ENCODE data around the gene SLC7A7. TPM values are rescaled to one million over a fixed set of nuclear protein-coding genes. Genes with fewer than 3 reads are reported as not detected.

The SLC7A7 gene
- total and polyA plus RNA-seq, 9 of the 15 experiments (the other 6 are each of a cell fraction or from before 2014, with no cell fraction given), result 0.07 to 0.68 (median 0.41) TPM

DNA sequence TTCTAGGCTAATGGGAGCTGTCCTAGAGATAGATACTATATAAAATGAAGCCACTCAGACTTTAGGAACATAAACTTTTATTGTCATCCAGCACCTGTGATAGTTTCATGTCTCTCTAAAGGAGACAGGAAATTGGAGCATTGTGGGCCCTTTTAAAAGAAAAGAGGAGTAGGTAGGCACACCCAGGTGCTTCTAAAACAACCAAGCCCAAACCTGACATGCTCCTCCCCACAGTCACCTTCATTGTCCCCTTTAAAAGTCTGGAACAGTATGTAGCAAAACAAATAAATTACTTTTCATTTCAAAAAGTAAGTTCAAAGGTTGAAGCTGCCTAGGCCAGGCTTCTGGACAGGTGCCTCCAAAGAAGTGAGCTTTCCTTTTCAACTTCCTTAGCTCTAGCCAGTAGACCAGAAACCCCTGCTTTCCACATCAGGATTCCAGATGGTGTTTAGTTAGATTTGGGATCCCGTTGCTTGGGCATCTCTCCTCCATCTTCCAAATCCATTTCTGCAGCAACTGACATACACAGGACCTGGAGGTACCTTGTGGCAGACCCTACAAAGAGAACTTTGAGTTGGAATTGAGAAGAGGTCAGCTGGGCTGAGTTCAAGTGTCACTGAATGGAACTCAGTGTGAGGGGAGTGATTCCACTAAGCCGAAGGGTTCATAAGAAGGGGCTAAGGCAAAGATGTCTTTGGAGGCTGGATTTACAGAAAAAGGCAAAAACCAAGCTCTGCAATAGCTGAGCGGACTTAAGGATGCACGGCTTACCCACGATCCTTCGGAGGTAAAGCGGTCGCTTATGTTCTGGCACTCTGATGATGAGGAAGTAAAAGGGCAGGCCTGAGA is 41.8 kb downstream of the SLC7A7 start (continued):
- TF ChIP-seq LCOR (CRISPR knock-in tag; IDR thresholded peaks at IDR 0.05) (no peak), ZNF12 (CRISPR knock-in tag; IDR thresholded peaks at IDR 0.05) (no peak), ZNF79 (CRISPR knock-in tag; IDR thresholded peaks at IDR 0.05; ENCODE audit: low read depth) (no peak), MYBL2 (IDR thresholded peaks at IDR 0.05; ENCODE audit: low read depth) (no peak), MYBL2 (CRISPR knock-in tag; IDR thresholded peaks at IDR 0.05; ENCODE audit: borderline replicate concordance) (no peak), PCBP2 (IDR thresholded peaks at IDR 0.05; ENCODE audit: low read depth, low read length, poor library complexity, severe bottlenecking) (no peak), MTA2 (IDR thresholded peaks at IDR 0.05; ENCODE audit: low read depth) (no peak), PHTF2 (CRISPR knock-in tag; IDR thresholded peaks at IDR 0.05) (no peak), NCOA4 (IDR thresholded peaks at IDR 0.05; ENCODE audit: partially characterized antibody) (no peak), ZNF143 (CRISPR knock-in tag; IDR thresholded peaks at IDR 0.05) (no peak), ZNF318 (IDR thresholded peaks at IDR 0.05; ENCODE audit: borderline replicate concordance in 1 of 2, low read depth in 1 of 2) (no peak), RB1 (IDR thresholded peaks at IDR 0.05; ENCODE audit: low read depth) (no peak), GATAD2B (IDR thresholded peaks at IDR 0.05; ENCODE audit: borderline replicate concordance) (no peak), MED1 (CRISPR knock-in tag; IDR thresholded peaks at IDR 0.05; ENCODE audit: borderline replicate concordance) (no peak), SMARCB1 (IDR thresholded peaks at IDR 0.05; ENCODE audit: insufficient read length, low read depth) (no peak), FOXK1 (CRISPR knock-in tag; IDR thresholded peaks at IDR 0.05; ENCODE audit: borderline replicate concordance) (no peak), FOXP1 (CRISPR knock-in tag; IDR thresholded peaks at IDR 0.05) (no peak), CHCHD3 (CRISPR knock-in tag; IDR thresholded peaks at IDR 0.05) (no peak)
- TF ChIP-seq, protein P1, sequence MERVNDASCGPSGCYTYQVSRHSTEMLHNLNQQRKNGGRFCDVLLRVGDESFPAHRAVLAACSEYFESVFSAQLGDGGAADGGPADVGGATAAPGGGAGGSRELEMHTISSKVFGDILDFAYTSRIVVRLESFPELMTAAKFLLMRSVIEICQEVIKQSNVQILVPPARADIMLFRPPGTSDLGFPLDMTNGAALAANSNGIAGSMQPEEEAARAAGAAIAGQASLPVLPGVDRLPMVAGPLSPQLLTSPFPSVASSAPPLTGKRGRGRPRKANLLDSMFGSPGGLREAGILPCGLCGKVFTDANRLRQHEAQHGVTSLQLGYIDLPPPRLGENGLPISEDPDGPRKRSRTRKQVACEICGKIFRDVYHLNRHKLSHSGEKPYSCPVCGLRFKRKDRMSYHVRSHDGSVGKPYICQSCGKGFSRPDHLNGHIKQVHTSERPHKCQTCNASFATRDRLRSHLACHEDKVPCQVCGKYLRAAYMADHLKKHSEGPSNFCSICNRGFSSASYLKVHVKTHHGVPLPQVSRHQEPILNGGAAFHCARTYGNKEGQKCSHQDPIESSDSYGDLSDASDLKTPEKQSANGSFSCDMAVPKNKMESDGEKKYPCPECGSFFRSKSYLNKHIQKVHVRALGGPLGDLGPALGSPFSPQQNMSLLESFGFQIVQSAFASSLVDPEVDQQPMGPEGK (CRISPR knock-in tag; IDR thresholded peaks at IDR 0.05; ENCODE audit: borderline replicate concordance), result no peak
